GM18867 (cell line): Measurements from ENCODE around the gene TRAPPC11.
"Not testable (repeated sequence)": the region's sequence is repeated elsewhere in the genome, so short reads cannot be mapped to it uniquely, and the experiment has no call there.

Source experiments
- ATAC-seq: cut with Tn5 transposase; IDR thresholded peaks from one replicate; pipeline ENCODE4 v1.9.1; 2021; ENCODE audit warnings: mild to moderate bottlenecking, moderate library complexity; ENCODE audit not compliant: unreplicated experiment

TRAPPC11 gene

DNA sequence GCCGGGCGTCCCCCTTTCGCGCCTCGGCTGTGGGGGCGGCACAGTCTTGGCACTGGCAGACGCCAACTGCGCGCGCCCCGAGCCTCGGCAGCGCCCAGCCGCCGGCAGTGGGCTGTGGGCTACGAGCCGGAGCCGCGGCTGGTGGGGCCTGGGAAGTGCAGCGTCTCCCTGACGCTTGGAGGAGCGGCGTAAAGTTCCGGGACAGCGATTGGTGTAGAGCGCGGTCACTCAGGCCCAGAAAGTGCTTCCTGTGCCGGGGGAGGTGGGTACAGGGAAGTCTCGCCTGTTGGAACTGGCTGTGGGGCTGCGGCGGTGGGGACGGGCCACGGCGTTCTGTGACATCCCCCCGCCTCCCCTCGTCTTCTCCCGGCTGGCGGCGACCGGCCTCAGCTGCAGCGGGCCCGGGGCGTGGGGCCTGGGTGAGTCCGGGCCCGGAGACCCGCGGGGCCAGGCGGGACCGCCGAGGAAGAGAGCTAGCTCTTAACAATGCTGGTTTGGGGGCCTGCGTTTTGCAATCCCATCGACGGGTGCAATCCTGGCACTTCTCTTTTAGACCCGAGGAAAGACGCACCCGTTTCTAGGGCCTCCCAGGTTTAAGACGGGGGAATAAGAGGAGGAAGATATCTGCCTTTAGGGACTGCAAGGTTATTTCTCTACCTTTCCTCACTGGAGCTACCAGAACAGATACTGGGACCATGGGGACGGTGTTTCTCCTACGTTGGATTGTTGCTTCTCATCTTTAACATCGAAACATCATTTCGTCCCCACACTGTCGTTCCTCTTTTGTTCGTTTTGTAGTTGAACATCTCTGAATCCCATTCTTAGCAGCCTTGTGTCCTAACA lies at the start of gene TRAPPC11, which contains the start of gene RWDD4:
TSS of gene TRAPPC11 (plus strand) at position 265 of the 843 bp plus-strand sequence. CDS start 4,575 bp downstream, outside the sequence.
TSS of gene RWDD4 (minus strand) at position 157 of the 843 bp plus-strand sequence. CDS start 233 bp downstream, outside the sequence.
- ATAC-seq = peak; percentile 99

GRCh38 chr4:183610033-183610432 lies 49.1 kb upstream of the TRAPPC11 start:
- ATAC-seq = no peak

DNA sequence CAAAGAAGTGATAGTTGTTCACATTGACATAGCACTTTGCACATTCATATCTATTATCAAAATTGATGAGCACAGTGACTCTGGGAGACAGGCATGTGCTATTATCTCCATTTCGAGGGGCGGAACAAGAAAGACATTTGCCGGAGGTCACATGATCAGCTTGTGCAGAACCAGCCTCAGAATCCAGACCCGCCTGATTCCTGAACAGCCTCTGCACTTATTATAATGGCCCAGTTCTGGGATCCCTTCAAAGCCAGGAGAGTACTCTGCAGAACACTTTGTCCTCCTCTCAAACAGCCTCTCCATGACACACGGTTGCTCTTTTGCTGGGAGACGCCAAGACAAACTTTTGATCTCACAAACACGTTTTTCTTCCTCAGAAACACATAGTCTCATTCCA lies 48.5 kb upstream of the TRAPPC11 start:
- no peak for ATAC-seq

- ATAC-seq = no peak
These were observed 47.8 kb upstream of the TRAPPC11 start for GRCh38 chr4:183611210-183611830.

DNA sequence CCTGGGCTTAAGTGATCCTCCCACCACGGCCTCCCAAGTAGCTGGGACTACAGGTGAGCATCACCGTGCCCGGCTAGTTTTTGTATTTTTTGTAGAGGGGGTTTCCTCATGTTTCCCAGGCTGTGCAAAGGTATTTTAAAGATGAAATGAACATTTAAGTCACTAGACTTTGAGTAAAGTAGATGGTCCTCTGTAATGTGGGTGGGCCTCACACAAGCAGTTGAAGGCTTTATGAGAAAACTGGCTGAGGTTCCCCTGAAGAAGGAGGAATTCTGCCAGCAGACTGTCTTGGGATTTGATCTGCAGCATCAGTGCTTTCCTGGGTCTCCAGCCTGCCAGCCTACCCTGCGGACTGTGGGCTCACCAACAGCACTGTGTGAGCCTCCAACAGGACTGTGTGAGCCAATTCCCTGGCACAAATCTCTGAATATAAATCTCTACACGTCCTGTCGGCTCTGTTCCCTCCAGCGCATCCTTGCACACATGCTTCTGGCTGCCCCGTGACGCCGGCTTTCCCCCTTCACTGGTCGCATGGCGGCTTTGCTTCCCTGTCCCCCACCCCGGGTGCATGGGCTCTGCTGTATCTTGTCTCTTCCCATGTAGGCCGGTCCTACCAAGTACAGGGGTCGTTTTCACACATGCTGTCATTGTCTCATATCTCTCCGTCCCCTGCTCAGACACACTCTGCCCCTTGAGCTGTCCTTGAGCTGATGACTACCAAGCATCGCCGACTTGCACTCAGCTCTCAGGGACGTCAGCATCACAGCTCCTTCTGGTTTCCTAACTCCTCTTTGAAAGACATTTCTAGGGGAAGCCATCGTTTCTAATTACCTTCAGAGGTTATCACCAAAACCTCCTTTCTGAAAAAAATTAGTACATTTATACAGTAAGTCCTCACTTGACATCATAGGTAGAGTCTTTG lies 46.5 kb upstream of the TRAPPC11 start:
- ATAC-seq = no peak

GRCh38 chr4:183617075-183617474 lies 42.0 kb upstream of the TRAPPC11 start:
- ATAC-seq = no peak

DNA sequence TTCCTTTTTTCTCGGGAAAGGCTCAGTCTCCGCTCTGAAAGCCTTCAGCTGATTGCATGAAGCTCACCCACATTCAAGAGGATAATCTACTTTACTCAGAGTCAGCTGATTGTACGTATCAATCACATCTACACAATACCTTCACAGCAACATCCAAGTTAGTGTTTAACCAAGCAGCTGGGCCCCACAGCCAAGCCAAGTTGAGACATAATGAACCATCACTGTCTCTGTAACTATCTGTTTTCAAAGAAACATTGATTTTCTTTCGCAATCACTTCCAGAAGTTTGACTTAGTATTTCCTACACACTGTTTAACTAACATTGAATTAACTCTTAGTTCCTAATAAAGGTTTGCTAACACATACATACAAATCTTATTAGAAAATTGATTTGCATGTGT lies 40.4 kb upstream of the TRAPPC11 start:
- no peak for ATAC-seq

- no peak for ATAC-seq
These were observed 38.7 kb upstream of the TRAPPC11 start for GRCh38 chr4:183620421-183620820.

GRCh38 chr4:183621875-183622274 lies 37.2 kb upstream of the TRAPPC11 start:
- no peak for ATAC-seq

GRCh38 chr4:183624548-183624947 lies 34.5 kb upstream of the TRAPPC11 start:
- ATAC-seq = no peak

GRCh38 chr4:183626168-183626567 lies 32.9 kb upstream of the TRAPPC11 start:
- no peak for ATAC-seq

DNA sequence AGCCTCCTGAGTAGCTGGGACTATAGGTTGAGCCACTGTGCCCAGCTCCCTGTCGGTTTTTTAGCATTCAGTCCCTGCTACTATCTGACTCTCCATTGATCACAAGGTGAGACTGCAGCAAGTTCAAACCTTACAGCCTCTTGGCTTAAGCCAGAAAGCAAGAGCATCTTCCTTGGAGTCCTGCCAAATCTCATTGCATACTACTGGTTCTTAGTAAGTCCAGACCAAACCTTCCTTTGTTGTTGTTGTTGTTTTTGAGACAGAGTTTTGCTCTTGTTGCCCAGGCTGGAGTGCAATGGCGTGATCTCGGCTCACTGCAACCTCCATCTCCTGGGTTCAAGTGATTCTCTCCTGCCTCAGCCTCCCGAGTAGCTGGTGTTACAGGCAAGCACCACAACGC lies 31.8 kb upstream of the TRAPPC11 start:
- not testable (repeated sequence) for ATAC-seq

GRCh38 chr4:183627979-183628588 lies 31.0 kb upstream of the TRAPPC11 start:
- ATAC-seq = no peak

DNA sequence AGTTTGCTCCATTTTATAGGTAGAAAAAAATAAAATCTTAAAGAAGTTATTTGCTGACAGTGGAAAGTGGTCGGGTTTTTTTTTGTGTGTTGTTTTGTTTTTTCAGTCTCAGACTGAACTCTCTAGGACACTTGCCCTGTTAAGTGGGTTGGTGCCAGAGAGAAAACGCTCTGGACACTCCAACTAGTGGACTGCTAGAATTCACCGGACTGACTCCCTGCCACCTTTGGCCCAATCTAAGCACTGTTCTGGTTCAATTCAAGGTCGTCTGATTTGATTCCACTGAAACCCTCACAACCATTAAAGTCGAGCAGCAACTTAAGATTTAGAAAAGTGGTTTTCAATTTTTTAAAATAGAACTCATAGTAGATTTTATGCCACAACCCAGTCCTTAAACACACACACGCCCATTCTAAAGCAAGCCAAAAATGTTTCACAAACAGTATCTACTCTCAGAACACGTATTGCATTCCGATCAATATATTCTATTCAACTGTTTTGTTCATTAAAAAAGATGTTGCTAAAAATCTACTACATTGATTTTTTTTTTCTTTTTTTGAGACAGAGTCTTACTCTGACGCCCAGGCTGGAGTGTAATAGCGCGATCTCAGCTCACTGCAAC lies 27.4 kb upstream of the TRAPPC11 start:
- ATAC-seq = no peak

DNA sequence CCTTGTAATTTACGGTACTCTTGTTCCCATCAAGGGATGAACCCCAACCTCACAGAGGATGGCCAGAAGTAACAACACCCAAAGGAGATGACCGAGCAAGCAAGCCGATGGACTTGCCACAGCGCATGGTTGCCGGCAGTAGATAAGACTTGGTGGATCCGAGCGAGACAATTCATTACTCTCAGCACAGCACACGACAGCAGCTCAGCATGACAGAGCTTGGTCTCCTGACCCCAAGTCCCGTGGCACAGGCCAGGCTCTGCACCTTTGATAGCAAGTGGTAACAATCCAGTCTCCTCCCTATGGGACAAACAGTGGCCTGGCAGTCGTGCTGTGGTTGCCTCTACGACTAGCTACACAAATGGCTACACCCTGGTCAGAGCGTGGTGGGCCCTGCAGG lies 26.4 kb upstream of the TRAPPC11 start:
- no peak for ATAC-seq

DNA sequence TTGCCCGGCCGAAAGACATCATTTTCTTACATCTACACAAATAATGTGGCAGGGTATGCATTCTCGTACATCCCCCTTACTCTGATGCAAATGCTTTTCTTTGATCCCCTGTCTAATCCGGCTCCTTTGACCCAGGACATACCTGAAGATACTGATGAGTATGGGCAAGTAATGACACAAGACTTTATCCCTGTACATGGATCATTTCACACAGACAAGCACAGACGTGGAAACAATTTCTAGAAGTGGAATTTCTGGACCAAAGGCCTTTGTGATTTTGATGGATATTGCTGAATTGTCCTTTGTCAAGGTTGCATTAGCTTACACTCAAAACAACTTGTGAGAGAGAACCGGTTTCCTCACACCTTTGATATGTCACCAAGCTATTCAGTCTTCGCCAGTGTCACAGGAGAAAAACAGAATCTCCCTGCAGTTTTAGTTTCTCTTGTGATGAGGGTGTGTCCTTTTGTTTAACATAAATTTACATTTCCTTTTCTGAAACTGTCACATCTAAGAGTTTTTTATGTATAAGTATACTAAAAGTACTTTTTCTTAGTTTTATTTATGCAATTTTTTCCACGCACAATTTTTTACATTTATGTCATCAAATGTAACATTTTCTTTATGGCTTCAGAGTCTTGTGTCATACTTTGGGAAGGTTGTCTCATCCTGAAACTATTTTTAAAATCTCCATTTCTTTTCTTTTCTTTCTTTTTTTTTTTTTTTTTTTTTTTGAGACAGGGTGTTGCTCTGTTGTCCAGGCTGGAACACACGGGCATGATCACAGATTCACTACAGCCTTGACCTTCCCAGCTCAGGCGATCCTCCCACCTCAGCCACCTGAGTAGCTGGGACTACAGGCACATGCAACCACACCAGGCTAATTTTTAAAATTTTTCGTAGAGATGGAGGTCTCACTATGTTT lies 25.4 kb upstream of the TRAPPC11 start:
- no peak for ATAC-seq

GRCh38 chr4:183635321-183635720 lies 23.8 kb upstream of the TRAPPC11 start:
- ATAC-seq = no peak

DNA sequence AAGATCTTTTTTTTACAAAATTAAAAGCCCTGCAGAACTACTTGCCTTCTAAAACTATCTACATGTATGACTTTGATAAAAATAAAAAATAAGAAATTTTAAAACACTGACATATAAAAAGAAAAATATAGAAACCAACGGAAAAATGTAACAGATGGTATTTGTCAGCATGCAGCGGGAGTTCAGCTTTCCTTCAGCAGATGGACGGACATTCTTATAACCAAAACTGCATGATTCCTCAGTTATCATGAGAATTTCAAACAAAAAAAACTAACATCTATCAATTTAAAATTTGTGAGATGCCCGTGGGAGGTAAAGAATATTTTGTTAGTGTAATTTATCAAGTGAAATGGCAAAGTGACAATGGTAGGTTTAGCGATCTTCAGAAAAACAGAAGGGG lies 23.4 kb upstream of the TRAPPC11 start:
- ATAC-seq = no peak

GRCh38 chr4:183636503-183636902 lies 22.6 kb upstream of the TRAPPC11 start:
- no peak for ATAC-seq
